WTC11 (cell line): ENCODE data around the gene PTGER3. TPM values are rescaled to one million over a fixed set of nuclear protein-coding genes. Genes with fewer than 3 reads are reported as not detected.

ENCODE experiments used
- ATAC-seq: fragments of 200-7000 bp; cut with Tn5 transposase; 2 replicates; pipeline ENCODE4 v1.10.0; 2021; ENCODE audit warnings: mild to moderate bottlenecking, moderate library complexity
- CTCF ChIA-PET: fragments of 300-600 bp; sonication (Branson Sonifier 250); formaldehyde crosslinking; loops from one replicate; lab custom pipeline; 2021; ENCODE audit warnings: antibody characterized with exemption; lab: Charles Lee
- POLR2A ChIA-PET: fragments of 350-600 bp; sonication (Branson Sonifier 250); formaldehyde crosslinking; loops from one replicate; lab custom pipeline; 2021; ENCODE audit warnings: antibody characterized with exemption; lab: Charles Lee
- DNase-seq: peaks from one replicate; pipeline ENCODE4 v3.0.0; 2021; ENCODE audit warnings: low spot score
- H3K27ac Mint-ChIP-seq: 2 replicates; pipeline ENCODE4 v1.8.0; 2021; ENCODE audit warnings: mixed read lengths
- H3K27me3 Mint-ChIP-seq: 2 replicates; pipeline ENCODE4 v1.8.0; 2021; ENCODE audit warnings: low read depth, mild to moderate bottlenecking, moderate library complexity, mixed read lengths
- H3K36me3 Mint-ChIP-seq: 2 replicates; pipeline ENCODE4 v1.8.0; 2021; ENCODE audit warnings: mixed read lengths
- H3K4me1 Mint-ChIP-seq: 2 replicates; pipeline ENCODE4 v1.8.0; 2022; ENCODE audit warnings: mixed read lengths
- H3K4me3 Mint-ChIP-seq: 2 replicates; pipeline ENCODE4 v1.8.0; 2021; ENCODE audit warnings: mild to moderate bottlenecking, moderate library complexity, mixed read lengths
- H3K9me3 Mint-ChIP-seq: 2 replicates; pipeline ENCODE4 v1.8.0; 2021; ENCODE audit warnings: mixed read lengths
- ATF6 ChIP-seq: sonication (generic); formaldehyde crosslinking; IDR thresholded peaks from 2 replicates; pipeline ENCODE4 v1.8.1; 2023; ENCODE audit warnings: mild to moderate bottlenecking, missing genetic modification reagents
- E2F1 ChIP-seq: sonication (generic); formaldehyde crosslinking; IDR thresholded peaks from 2 replicates; pipeline ENCODE4 v1.8.0; 2022; ENCODE audit warnings: mild to moderate bottlenecking, missing genetic modification reagents
- E2F4 ChIP-seq: sonication (generic); formaldehyde crosslinking; IDR thresholded peaks from 2 replicates; pipeline ENCODE4 v1.8.1; 2022; ENCODE audit warnings: low read depth, mild to moderate bottlenecking, moderate library complexity, missing genetic modification reagents, borderline replicate concordance
- EMX1 ChIP-seq: fragments of 250-450 bp; sonication (Bioruptor Pico); IDR thresholded peaks from 2 replicates; pipeline ENCODE4 v1.8.0; 2021; ENCODE audit warnings: mild to moderate bottlenecking
- HMGA2 ChIP-seq: fragments of 250-450 bp; sonication (Bioruptor Pico); IDR thresholded peaks from 2 replicates; pipeline ENCODE4 v1.4.0; 2021; ENCODE audit warnings: mild to moderate bottlenecking, moderate library complexity
- JUN ChIP-seq: sonication (generic); formaldehyde crosslinking; IDR thresholded peaks from 2 replicates; pipeline ENCODE4 v1.8.0; 2023; ENCODE audit warnings: mild to moderate bottlenecking, missing genetic modification reagents
- KAT7 ChIP-seq: sonication (generic); formaldehyde crosslinking; IDR thresholded peaks from 2 replicates; pipeline ENCODE4 v1.8.1; 2023; ENCODE audit warnings: missing genetic modification reagents, mild to moderate bottlenecking, borderline replicate concordance
- MYBL2 ChIP-seq: sonication (generic); formaldehyde crosslinking; IDR thresholded peaks from 2 replicates; pipeline ENCODE4 v1.8.1; 2023; ENCODE audit warnings: mild to moderate bottlenecking, moderate library complexity, missing genetic modification reagents
- NFYB ChIP-seq: sonication (generic); formaldehyde crosslinking; conservative IDR thresholded peaks from 2 replicates; pipeline ENCODE4 v1.8.0; 2022; ENCODE audit warnings: low read depth, missing genetic modification reagents
- NR1H2 ChIP-seq: sonication (generic); formaldehyde crosslinking; IDR thresholded peaks from 2 replicates; pipeline ENCODE4 v1.9.0; 2021; ENCODE audit warnings: mild to moderate bottlenecking, moderate library complexity, missing genetic modification reagents
- NR3C1 ChIP-seq: sonication (generic); formaldehyde crosslinking; conservative IDR thresholded peaks from 2 replicates; pipeline ENCODE4 v1.8.1; 2023; ENCODE audit warnings: low read depth, mild to moderate bottlenecking, missing genetic modification reagents
- SMAD4 ChIP-seq: sonication (generic); formaldehyde crosslinking; IDR thresholded peaks from 2 replicates; pipeline ENCODE4 v1.8.0; 2022; ENCODE audit warnings: mild to moderate bottlenecking, missing genetic modification reagents
- TEAD1 ChIP-seq: sonication (generic); formaldehyde crosslinking; IDR thresholded peaks from 2 replicates; pipeline ENCODE4 v1.8.0; 2022; ENCODE audit warnings: mild to moderate bottlenecking, missing genetic modification reagents
- TP53 ChIP-seq: sonication (generic); formaldehyde crosslinking; IDR thresholded peaks from 2 replicates; pipeline ENCODE4 v1.8.1; 2023; ENCODE audit warnings: mild to moderate bottlenecking, missing genetic modification reagents
- USF2 ChIP-seq: sonication (generic); formaldehyde crosslinking; IDR thresholded peaks from 2 replicates; pipeline ENCODE4 v1.8.1; 2023; ENCODE audit warnings: mild to moderate bottlenecking, missing genetic modification reagents, moderate library complexity
- ZBTB43 ChIP-seq: sonication (generic); formaldehyde crosslinking; IDR thresholded peaks from 2 replicates; pipeline ENCODE4 v1.8.1; 2023; ENCODE audit warnings: mild to moderate bottlenecking, missing genetic modification reagents
- ZNF281 ChIP-seq: sonication (generic); formaldehyde crosslinking; IDR thresholded peaks from 2 replicates; pipeline ENCODE4 v1.8.0; 2023; ENCODE audit warnings: mild to moderate bottlenecking, missing genetic modification reagents
- ZNF396 ChIP-seq: fragments of 250-450 bp; sonication (Bioruptor Pico); IDR thresholded peaks from 2 replicates; pipeline ENCODE4 v1.8.0; 2021; ENCODE audit warnings: mild to moderate bottlenecking, moderate library complexity, borderline replicate concordance
- ZNF425 ChIP-seq: fragments of 250-450 bp; sonication (Bioruptor Pico); conservative IDR thresholded peaks from 2 replicates; pipeline ENCODE4 v1.9.0; 2021; ENCODE audit warnings: mild to moderate bottlenecking
- total RNA-seq: library from RNA; stranded (reverse); gene quantifications from 3 replicates; pipeline ENCODE4 v1.2.3, GENCODE V29; 2021

Gene PTGER3
- total RNA-seq, 1 experiment from 2014 or later = 0.50 TPM

- H3K4me3 Mint-ChIP-seq = no peak overlapping the region
- no peaks in the 10 kb centered on the region for H3K27me3 Mint-ChIP-seq
- ATAC-seq (no peak), DNase-seq (no peak)
- peaks cover 6% of the 10 kb centered on the region for H3K9me3 Mint-ChIP-seq
- no peak overlapping the region for H3K27ac Mint-ChIP-seq
- CTCF ChIA-PET = no interaction called here
- no peaks in the 10 kb centered on the region for H3K4me1 Mint-ChIP-seq
- TF ChIP-seq ZNF281 (CRISPR knock-in tag) = no peak
- no peak for TF ChIP-seq KAT7 (CRISPR knock-in tag)
- no peak for TF ChIP-seq E2F1 (CRISPR knock-in tag)
- no peak for TF ChIP-seq MYBL2 (CRISPR knock-in tag)
- no peaks in the 10 kb centered on the region for H3K36me3 Mint-ChIP-seq
- POLR2A ChIA-PET = no interaction called here
Measured at GRCh38 chr1:70945676-70946075, 101.9 kb downstream of the PTGER3 start.

GRCh38 chr1:70945251-70945650 lies 102.4 kb downstream of the PTGER3 start:
- Mint-ChIP-seq H3K4me1 (no peaks in the 10 kb centered on the region), H3K27ac (no peak overlapping the region), H3K27me3 (no peaks in the 10 kb centered on the region), H3K4me3 (no peak overlapping the region), H3K36me3 (peaks cover 1% of the 10 kb centered on the region), H3K9me3 (peaks cover 10% of the 10 kb centered on the region)
- DNase-seq = no peak
- no peak for ATAC-seq
- ChIA-PET POLR2A (no interaction called here), CTCF (no interaction called here)
- no peak for TF ChIP-seq NR3C1 (CRISPR knock-in tag)
- no peak for TF ChIP-seq ZBTB43 (CRISPR knock-in tag)
- no peak for TF ChIP-seq ATF6 (CRISPR knock-in tag)
- no peak for TF ChIP-seq E2F4 (CRISPR knock-in tag)
- TF ChIP-seq EMX1 (CRISPR knock-in tag) = no peak
- no peak for TF ChIP-seq TP53
- TF ChIP-seq ZNF396 (CRISPR knock-in tag) = no peak
- no peak for TF ChIP-seq TEAD1
- no peak for TF ChIP-seq KAT7 (CRISPR knock-in tag)
- TF ChIP-seq NR1H2 (CRISPR knock-in tag) = no peak
- no peak for TF ChIP-seq NFYB (CRISPR knock-in tag)
- TF ChIP-seq ZNF425 (CRISPR knock-in tag) = no peak
- no peak for TF ChIP-seq USF2
- TF ChIP-seq HMGA2 (CRISPR knock-in tag) = no peak
- no peak for TF ChIP-seq JUN (CRISPR knock-in tag)
- no peak for TF ChIP-seq SMAD4 (CRISPR knock-in tag)
